ENCODE results near the gene LMX1A.

DNA sequence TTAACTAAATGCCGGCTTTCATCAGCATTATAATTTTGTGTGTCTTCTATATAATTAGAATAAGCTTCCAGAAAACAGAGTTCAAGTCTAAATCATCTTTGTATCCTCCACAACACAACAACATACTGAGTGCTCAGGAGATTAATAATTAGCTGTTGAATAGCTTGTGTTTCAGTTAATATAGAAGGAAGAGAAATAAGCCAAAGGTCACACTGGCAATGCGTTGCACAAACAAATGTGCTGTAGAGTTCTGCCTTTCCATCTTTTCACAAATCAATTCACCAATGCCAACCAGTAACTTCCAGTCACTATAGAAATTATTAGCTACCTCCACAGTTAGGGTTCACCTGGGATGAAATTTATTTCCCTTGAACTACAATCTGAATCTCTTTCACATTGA is 132.0 kb downstream of the LMX1A start:
- TF ChIP-seq, protein P1, sequence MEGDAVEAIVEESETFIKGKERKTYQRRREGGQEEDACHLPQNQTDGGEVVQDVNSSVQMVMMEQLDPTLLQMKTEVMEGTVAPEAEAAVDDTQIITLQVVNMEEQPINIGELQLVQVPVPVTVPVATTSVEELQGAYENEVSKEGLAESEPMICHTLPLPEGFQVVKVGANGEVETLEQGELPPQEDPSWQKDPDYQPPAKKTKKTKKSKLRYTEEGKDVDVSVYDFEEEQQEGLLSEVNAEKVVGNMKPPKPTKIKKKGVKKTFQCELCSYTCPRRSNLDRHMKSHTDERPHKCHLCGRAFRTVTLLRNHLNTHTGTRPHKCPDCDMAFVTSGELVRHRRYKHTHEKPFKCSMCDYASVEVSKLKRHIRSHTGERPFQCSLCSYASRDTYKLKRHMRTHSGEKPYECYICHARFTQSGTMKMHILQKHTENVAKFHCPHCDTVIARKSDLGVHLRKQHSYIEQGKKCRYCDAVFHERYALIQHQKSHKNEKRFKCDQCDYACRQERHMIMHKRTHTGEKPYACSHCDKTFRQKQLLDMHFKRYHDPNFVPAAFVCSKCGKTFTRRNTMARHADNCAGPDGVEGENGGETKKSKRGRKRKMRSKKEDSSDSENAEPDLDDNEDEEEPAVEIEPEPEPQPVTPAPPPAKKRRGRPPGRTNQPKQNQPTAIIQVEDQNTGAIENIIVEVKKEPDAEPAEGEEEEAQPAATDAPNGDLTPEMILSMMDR (conservative IDR thresholded peaks at IDR 0.05), result no peak
- no peak for TF ChIP-seq ZFX (IDR thresholded peaks at IDR 0.05)
